GM23338 (cell line): ENCODE results near the gene HSFX1. TPM values are rescaled to one million over a fixed set of nuclear protein-coding genes. Genes with fewer than 3 reads are reported as not detected.

Experiments
- ATAC-seq: fragments of 200-7000 bp; cut with Tn5 transposase; 3 replicates; pipeline ENCODE4 v1.9.1; 2020
- DNase-seq: peaks from one replicate; pipeline ENCODE4 v3.0.0-alpha.2; 2015; ENCODE audit warnings: low spot score
- H2AFZ ChIP-seq: fragments of 200-600 bp; sonication (generic); 2 replicates; pipeline ENCODE4 v1.8.0; 2016; ENCODE audit warnings: antibody characterized with exemption, mild to moderate bottlenecking, moderate library complexity
- H3F3A ChIP-seq: fragments of 200-600 bp; sonication (generic); replicated peaks from 2 replicates; pipeline ENCODE4 v1.8.0; 2017; ENCODE audit warnings: antibody characterized with exemption, mixed run types, low read depth
- H3K27ac ChIP-seq: fragments of 200-600 bp; sonication (generic); 2 replicates; pipeline ENCODE4 v1.6.1; 2016; ENCODE audit warnings: low read depth
- H3K27me3 ChIP-seq: fragments of 200-600 bp; sonication (generic); 2 replicates; pipeline ENCODE4 v1.8.0; 2016; ENCODE audit warnings: mild to moderate bottlenecking, mixed run types, moderate library complexity; ENCODE audit not compliant: insufficient read depth
- H3K36me3 ChIP-seq: fragments of 200-600 bp; sonication (generic); 2 replicates; pipeline ENCODE4 v1.8.0; 2016; ENCODE audit warnings: mild to moderate bottlenecking; ENCODE audit not compliant: insufficient read depth
- H3K4me1 ChIP-seq: fragments of 200-600 bp; sonication (generic); 2 replicates; pipeline ENCODE4 v1.8.0; 2016; ENCODE audit warnings: mild to moderate bottlenecking, moderate library complexity; ENCODE audit not compliant: insufficient read depth
- H3K4me2 ChIP-seq: fragments of 200-600 bp; sonication (generic); 2 replicates; pipeline ENCODE4 v1.7.1; 2017; ENCODE audit warnings: mixed run types
- H3K4me3 ChIP-seq: fragments of 200-600 bp; sonication (generic); 2 replicates; pipeline ENCODE4 v1.6.1; 2016; ENCODE audit warnings: mixed run types
- H3K79me2 ChIP-seq: fragments of 200-600 bp; sonication (generic); replicated peaks from 2 replicates; pipeline ENCODE4 v1.8.0; 2017; ENCODE audit warnings: mild to moderate bottlenecking; ENCODE audit not compliant: insufficient read depth
- H3K9me2 ChIP-seq: fragments of 200-600 bp; sonication (generic); 2 replicates; pipeline ENCODE4 v1.8.0; 2017; ENCODE audit not compliant: insufficient read depth
- H4K20me1 ChIP-seq: fragments of 200-600 bp; sonication (generic); replicated peaks from 2 replicates; pipeline ENCODE4 v1.8.0; 2017; ENCODE audit warnings: mild to moderate bottlenecking; ENCODE audit not compliant: insufficient read depth
- H3K27ac Mint-ChIP-seq: 2 replicates; pipeline ENCODE4 v1.8.0; 2020; ENCODE audit warnings: inconsistent platforms, mild to moderate bottlenecking, moderate library complexity, mixed read lengths
- H3K27me3 Mint-ChIP-seq: 3 replicates; pipeline ENCODE4 v1.8.0; 2022; ENCODE audit warnings: low read depth, mild to moderate bottlenecking, moderate library complexity, mixed read lengths, inconsistent platforms; ENCODE audit not compliant: insufficient read depth, poor library complexity
- H3K36me3 Mint-ChIP-seq: 3 replicates; pipeline ENCODE4 v1.8.0; 2021; ENCODE audit warnings: low read depth, mild to moderate bottlenecking, inconsistent platforms, moderate library complexity, mixed read lengths
- H3K4me1 Mint-ChIP-seq: 3 replicates; pipeline ENCODE4 v1.8.0; 2020; ENCODE audit warnings: mild to moderate bottlenecking, inconsistent platforms, mixed read lengths
- H3K4me3 Mint-ChIP-seq: 3 replicates; pipeline ENCODE4 v1.8.0; 2021; ENCODE audit warnings: moderate library complexity, mild to moderate bottlenecking, inconsistent platforms, mixed read lengths
- H3K9me3 Mint-ChIP-seq: 3 replicates; pipeline ENCODE4 v1.8.0; 2020; ENCODE audit warnings: moderate library complexity, mild to moderate bottlenecking, inconsistent platforms, mixed read lengths
- CREB1 ChIP-seq: fragments of 250-450 bp; sonication (Bioruptor Pico); IDR thresholded peaks from 2 replicates; pipeline ENCODE4 v1.5.0; 2020; ENCODE audit warnings: low read depth, mild to moderate bottlenecking, moderate library complexity
- EZH2 ChIP-seq: fragments of 200-600 bp; sonication (generic); IDR thresholded peaks from one replicate; pipeline ENCODE4 v1.8.0; 2017; ENCODE audit warnings: antibody characterized with exemption, mild to moderate bottlenecking, low read depth; ENCODE audit not compliant: unreplicated experiment
- EZH2phosphoT487 ChIP-seq: fragments of 200-600 bp; sonication (generic); IDR thresholded peaks from one replicate; pipeline ENCODE4 v1.8.1; 2018; ENCODE audit warnings: antibody characterized with exemption; ENCODE audit not compliant: unreplicated experiment
- JUNB ChIP-seq: IDR thresholded peaks from one replicate; pipeline ENCODE4 v1.6.1; 2016; ENCODE audit warnings: antibody characterized with exemption; ENCODE audit not compliant: unreplicated experiment
- NANOG ChIP-seq: IDR thresholded peaks from 2 replicates; pipeline ENCODE4 v1.6.1; 2016; ENCODE audit warnings: antibody characterized with exemption, borderline replicate concordance
- POLR2AphosphoS5 ChIP-seq: IDR thresholded peaks from 2 replicates; pipeline ENCODE4 v1.6.1; 2016; ENCODE audit warnings: antibody characterized with exemption, low read depth
- STAT1 ChIP-seq: IDR thresholded peaks from one replicate; pipeline ENCODE4 v1.6.1; 2016; ENCODE audit warnings: antibody characterized with exemption; ENCODE audit not compliant: unreplicated experiment
- ZNF114 ChIP-seq: fragments of 250-450 bp; sonication (Bioruptor Pico); IDR thresholded peaks from 2 replicates; pipeline ENCODE4 v1.5.0; 2020; ENCODE audit warnings: mild to moderate bottlenecking, moderate library complexity
- ZNF331 ChIP-seq: fragments of 250-450 bp; sonication (Bioruptor Pico); IDR thresholded peaks from 2 replicates; pipeline ENCODE4 v1.5.0; 2020; ENCODE audit warnings: low read depth, mild to moderate bottlenecking, moderate library complexity
- polyA plus RNA-seq: library from polyadenylated mRNA; unstranded; fragments of >200 nt; fragmentation: Nextera tagmentation; extraction: Ambion mirVana; gene quantifications from 2 replicates; pipeline ENCODE4 v1.2.1, GENCODE V29; 2016
- total RNA-seq: library from RNA; depleted of rRNA; stranded (reverse); fragments of >200 nt; shearing (Covaris generic); gene quantifications from 2 replicates; pipeline ENCODE4 v1.2.3, GENCODE V29; 2014
- TF ChIP-seq, protein P1 (sequence below): fragments of 250-450 bp; sonication (Bioruptor Pico); IDR thresholded peaks from 2 replicates; pipeline ENCODE4 v1.5.0; 2020; ENCODE audit warnings: mild to moderate bottlenecking, moderate library complexity
- TF ChIP-seq, protein P2 (sequence below): IDR thresholded peaks from one replicate; pipeline ENCODE4 v1.6.1; 2018; ENCODE audit warnings: antibody characterized with exemption; ENCODE audit not compliant: unreplicated experiment
- TF ChIP-seq, protein P3 (sequence below), 2 experiments: fragments of 200-600 bp in 1 of 2; sonication (generic) in 1 of 2; conservative IDR thresholded peaks; 2 replicates each; pipeline versions ENCODE4 v1.5.1 to v1.6.1; 2016 to 2017; ENCODE audit warnings: antibody characterized with exemption in 2 of 2, low read depth in 2 of 2, mild to moderate bottlenecking in 2 of 2, moderate library complexity in 1 of 2
- TF ChIP-seq, protein P4 (sequence below): IDR thresholded peaks from 2 replicates; pipeline ENCODE4 v1.6.1; 2016; ENCODE audit warnings: antibody characterized with exemption

HSFX1 gene
- total and polyA plus RNA-seq, 2 experiments from 2014 or later: 0.56 TPM; not detected in 1

DNA sequence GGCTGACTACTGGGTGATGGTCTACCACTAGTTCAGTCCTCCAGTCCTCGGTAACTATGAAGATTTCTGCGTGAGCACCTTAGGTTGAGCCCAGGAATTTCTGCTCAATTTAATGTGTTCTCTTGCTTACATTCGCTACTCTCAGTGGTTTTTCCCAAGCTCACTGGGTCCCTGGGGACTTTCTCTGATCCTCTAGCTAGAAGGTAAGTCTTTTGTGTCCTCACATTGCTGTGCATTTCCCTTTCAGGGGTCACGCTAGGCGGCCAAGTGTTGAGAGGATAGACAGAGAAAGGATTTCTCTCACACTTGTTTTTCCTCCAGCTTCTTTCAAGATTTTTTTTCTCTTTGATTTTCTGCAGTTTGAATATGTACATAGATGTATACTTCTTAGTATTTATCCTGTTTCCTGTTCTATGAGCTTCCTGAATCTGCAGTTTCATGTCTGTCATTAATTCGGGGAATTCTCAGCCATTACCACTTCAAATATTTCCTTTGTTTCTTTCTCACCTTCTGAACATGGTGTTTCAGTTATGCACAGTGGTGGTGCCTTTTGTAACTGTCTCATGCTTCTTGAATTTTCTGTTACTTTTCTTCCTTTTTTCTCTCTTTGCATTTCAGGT lies 25.3 kb downstream of the HSFX1 start:
- no peaks in the 10 kb centered on the region for H3K9me3 Mint-ChIP-seq
- ATAC-seq (no peak), DNase-seq (no peak)
- H3K4me1 Mint-ChIP-seq: peaks cover 22% of the 10 kb centered on the region
- H4K20me1 ChIP-seq: no peaks in the 10 kb centered on the region
- H3K36me3 Mint-ChIP-seq: no peaks in the 10 kb centered on the region
- no peak overlapping the region for H3K4me3 ChIP-seq
- H3K27ac Mint-ChIP-seq: no peak overlapping the region
- H2AFZ ChIP-seq: no peak overlapping the region
- no peaks in the 10 kb centered on the region for H3K4me1 ChIP-seq
- TF ChIP-seq ZNF114 (CRISPR knock-in tag) (no peak), POLR2AphosphoS5 (no peak), EZH2 (no peak), CREB1 (CRISPR knock-in tag) (no peak), ZNF331 (CRISPR knock-in tag) (no peak), NANOG (no peak), EZH2phosphoT487 (no peak), JUNB (no peak), STAT1 (no peak)
- TF ChIP-seq, protein P1, sequence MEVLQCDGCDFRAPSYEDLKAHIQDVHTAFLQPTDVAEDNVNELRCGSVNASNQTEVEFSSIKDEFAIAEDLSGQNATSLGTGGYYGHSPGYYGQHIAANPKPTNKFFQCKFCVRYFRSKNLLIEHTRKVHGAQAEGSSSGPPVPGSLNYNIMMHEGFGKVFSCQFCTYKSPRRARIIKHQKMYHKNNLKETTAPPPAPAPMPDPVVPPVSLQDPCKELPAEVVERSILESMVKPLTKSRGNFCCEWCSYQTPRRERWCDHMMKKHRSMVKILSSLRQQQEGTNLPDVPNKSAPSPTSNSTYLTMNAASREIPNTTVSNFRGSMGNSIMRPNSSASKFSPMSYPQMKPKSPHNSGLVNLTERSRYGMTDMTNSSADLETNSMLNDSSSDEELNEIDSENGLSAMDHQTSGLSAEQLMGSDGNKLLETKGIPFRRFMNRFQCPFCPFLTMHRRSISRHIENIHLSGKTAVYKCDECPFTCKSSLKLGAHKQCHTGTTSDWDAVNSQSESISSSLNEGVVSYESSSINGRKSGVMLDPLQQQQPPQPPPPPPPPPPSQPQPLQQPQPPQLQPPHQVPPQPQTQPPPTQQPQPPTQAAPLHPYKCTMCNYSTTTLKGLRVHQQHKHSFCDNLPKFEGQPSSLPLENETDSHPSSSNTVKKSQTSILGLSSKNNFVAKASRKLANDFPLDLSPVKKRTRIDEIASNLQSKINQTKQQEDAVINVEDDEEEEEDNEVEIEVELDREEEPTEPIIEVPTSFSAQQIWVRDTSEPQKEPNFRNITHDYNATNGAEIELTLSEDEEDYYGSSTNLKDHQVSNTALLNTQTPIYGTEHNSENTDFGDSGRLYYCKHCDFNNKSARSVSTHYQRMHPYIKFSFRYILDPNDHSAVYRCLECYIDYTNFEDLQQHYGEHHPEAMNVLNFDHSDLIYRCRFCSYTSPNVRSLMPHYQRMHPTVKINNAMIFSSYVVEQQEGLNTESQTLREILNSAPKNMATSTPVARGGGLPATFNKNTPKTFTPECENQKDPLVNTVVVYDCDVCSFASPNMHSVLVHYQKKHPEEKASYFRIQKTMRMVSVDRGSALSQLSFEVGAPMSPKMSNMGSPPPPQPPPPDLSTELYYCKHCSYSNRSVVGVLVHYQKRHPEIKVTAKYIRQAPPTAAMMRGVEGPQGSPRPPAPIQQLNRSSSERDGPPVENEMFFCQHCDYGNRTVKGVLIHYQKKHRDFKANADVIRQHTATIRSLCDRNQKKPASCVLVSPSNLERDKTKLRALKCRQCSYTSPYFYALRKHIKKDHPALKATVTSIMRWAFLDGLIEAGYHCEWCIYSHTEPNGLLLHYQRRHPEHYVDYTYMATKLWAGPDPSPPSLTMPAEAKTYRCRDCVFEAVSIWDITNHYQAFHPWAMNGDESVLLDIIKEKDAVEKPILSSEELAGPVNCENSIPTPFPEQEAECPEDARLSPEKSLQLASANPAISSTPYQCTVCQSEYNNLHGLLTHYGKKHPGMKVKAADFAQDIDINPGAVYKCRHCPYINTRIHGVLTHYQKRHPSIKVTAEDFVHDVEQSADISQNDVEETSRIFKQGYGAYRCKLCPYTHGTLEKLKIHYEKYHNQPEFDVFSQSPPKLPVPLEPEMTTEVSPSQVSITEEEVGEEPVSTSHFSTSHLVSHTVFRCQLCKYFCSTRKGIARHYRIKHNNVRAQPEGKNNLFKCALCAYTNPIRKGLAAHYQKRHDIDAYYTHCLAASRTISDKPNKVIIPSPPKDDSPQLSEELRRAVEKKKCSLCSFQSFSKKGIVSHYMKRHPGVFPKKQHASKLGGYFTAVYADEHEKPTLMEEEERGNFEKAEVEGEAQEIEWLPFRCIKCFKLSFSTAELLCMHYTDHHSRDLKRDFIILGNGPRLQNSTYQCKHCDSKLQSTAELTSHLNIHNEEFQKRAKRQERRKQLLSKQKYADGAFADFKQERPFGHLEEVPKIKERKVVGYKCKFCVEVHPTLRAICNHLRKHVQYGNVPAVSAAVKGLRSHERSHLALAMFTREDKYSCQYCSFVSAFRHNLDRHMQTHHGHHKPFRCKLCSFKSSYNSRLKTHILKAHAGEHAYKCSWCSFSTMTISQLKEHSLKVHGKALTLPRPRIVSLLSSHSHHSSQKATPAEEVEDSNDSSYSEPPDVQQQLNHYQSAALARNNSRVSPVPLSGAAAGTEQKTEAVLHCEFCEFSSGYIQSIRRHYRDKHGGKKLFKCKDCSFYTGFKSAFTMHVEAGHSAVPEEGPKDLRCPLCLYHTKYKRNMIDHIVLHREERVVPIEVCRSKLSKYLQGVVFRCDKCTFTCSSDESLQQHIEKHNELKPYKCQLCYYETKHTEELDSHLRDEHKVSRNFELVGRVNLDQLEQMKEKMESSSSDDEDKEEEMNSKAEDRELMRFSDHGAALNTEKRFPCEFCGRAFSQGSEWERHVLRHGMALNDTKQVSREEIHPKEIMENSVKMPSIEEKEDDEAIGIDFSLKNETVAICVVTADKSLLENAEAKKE (CRISPR knock-in tag): no peak
- TF ChIP-seq, protein P2, sequence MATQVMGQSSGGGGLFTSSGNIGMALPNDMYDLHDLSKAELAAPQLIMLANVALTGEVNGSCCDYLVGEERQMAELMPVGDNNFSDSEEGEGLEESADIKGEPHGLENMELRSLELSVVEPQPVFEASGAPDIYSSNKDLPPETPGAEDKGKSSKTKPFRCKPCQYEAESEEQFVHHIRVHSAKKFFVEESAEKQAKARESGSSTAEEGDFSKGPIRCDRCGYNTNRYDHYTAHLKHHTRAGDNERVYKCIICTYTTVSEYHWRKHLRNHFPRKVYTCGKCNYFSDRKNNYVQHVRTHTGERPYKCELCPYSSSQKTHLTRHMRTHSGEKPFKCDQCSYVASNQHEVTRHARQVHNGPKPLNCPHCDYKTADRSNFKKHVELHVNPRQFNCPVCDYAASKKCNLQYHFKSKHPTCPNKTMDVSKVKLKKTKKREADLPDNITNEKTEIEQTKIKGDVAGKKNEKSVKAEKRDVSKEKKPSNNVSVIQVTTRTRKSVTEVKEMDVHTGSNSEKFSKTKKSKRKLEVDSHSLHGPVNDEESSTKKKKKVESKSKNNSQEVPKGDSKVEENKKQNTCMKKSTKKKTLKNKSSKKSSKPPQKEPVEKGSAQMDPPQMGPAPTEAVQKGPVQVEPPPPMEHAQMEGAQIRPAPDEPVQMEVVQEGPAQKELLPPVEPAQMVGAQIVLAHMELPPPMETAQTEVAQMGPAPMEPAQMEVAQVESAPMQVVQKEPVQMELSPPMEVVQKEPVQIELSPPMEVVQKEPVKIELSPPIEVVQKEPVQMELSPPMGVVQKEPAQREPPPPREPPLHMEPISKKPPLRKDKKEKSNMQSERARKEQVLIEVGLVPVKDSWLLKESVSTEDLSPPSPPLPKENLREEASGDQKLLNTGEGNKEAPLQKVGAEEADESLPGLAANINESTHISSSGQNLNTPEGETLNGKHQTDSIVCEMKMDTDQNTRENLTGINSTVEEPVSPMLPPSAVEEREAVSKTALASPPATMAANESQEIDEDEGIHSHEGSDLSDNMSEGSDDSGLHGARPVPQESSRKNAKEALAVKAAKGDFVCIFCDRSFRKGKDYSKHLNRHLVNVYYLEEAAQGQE: no peak
- TF ChIP-seq, protein P3, sequence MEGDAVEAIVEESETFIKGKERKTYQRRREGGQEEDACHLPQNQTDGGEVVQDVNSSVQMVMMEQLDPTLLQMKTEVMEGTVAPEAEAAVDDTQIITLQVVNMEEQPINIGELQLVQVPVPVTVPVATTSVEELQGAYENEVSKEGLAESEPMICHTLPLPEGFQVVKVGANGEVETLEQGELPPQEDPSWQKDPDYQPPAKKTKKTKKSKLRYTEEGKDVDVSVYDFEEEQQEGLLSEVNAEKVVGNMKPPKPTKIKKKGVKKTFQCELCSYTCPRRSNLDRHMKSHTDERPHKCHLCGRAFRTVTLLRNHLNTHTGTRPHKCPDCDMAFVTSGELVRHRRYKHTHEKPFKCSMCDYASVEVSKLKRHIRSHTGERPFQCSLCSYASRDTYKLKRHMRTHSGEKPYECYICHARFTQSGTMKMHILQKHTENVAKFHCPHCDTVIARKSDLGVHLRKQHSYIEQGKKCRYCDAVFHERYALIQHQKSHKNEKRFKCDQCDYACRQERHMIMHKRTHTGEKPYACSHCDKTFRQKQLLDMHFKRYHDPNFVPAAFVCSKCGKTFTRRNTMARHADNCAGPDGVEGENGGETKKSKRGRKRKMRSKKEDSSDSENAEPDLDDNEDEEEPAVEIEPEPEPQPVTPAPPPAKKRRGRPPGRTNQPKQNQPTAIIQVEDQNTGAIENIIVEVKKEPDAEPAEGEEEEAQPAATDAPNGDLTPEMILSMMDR (conservative IDR thresholded peaks at IDR 0.05; ENCODE audit: low read depth in 2 of 2): no peak
- TF ChIP-seq, protein P4, sequence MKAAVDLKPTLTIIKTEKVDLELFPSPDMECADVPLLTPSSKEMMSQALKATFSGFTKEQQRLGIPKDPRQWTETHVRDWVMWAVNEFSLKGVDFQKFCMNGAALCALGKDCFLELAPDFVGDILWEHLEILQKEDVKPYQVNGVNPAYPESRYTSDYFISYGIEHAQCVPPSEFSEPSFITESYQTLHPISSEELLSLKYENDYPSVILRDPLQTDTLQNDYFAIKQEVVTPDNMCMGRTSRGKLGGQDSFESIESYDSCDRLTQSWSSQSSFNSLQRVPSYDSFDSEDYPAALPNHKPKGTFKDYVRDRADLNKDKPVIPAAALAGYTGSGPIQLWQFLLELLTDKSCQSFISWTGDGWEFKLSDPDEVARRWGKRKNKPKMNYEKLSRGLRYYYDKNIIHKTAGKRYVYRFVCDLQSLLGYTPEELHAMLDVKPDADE: no peak
- H3K36me3 ChIP-seq: no peaks in the 10 kb centered on the region
- H3K27me3 ChIP-seq: no peaks in the 10 kb centered on the region
- no peaks in the 10 kb centered on the region for H3K9me2 ChIP-seq
- no peaks in the 10 kb centered on the region for H3F3A ChIP-seq
- H3K79me2 ChIP-seq: no peaks in the 10 kb centered on the region
- H3K27me3 Mint-ChIP-seq: no peaks in the 10 kb centered on the region
- H3K27ac ChIP-seq: no peak overlapping the region
- no peak overlapping the region for H3K4me3 Mint-ChIP-seq
- H3K4me2 ChIP-seq: no peak overlapping the region
